ENCODE measurements around the gene CBX1.
"Not testable (repeated sequence)": the region's sequence is repeated elsewhere in the genome, so short reads cannot be mapped to it uniquely, and the experiment has no call there.

The CBX1 gene

GRCh38 chr17:48048384-48049126, 52.7 kb downstream of the CBX1 start:
- peak; percentile 81 for DNase-seq

GRCh38 chr17:48047741-48048383, 53.4 kb downstream of the CBX1 start, which contains the start of gene NFE2L1:
Gene NFE2L1 (plus strand): TSS chr17:48048359. CDS start chr17:48051119, 2,760 bp downstream.
- DNase-seq = peak; percentile 99

GRCh38 chr17:48047113-48047740, 54.1 kb downstream of the CBX1 start:
- DNase-seq = no peak

DNA sequence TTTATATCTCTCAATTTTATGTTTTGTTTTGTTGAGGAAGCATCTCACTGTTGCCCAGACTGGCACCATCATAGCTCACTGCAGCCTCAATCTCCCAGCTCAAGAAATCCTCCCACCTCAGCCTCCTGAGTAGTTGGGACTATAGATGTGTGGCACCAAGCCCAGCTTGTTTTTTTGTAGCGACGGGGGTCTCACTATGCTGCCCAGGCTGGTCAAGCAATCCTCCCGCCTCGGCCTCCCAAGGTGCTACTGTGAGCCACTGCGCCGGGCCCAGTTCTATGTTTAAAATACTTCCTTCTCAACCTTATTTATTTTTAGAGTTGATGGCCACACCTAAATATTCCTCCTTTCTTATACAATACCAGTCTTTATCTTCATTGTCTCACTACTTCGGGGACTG, 55.0 kb downstream of the CBX1 start:
- DNase-seq = no peak

- no peak for DNase-seq
Observed at GRCh38 chr17:48045316-48046001, 55.8 kb downstream of the CBX1 start.

GRCh38 chr17:48044851-48045250, 56.4 kb downstream of the CBX1 start:
- no peak for DNase-seq

DNA sequence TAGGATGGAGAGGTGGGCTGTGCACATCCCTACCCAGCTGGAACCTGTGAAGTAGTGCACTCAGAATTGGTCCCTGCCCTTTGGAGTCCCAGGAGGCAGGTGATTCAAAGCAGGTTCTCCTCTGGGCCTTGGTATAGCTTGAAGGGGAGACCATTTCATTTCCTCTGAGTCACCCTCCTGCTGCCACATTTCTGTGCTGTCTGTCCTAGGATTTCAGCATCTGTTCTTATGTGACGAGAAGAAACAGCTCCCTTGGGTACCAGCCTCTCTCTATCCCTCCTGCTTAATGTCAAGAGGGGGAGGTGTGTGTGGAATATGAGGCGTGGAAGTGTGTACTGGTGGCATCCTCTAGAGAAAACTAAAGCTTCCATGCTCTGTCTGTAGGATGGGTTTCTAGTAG, 58.1 kb downstream of the CBX1 start:
- no peak for DNase-seq

- DNase-seq = no peak
Observed at GRCh38 chr17:48038687-48039086, 62.6 kb downstream of the CBX1 start.

GRCh38 chr17:48037838-48038323, 63.4 kb downstream of the CBX1 start:
- no peak for DNase-seq

DNA sequence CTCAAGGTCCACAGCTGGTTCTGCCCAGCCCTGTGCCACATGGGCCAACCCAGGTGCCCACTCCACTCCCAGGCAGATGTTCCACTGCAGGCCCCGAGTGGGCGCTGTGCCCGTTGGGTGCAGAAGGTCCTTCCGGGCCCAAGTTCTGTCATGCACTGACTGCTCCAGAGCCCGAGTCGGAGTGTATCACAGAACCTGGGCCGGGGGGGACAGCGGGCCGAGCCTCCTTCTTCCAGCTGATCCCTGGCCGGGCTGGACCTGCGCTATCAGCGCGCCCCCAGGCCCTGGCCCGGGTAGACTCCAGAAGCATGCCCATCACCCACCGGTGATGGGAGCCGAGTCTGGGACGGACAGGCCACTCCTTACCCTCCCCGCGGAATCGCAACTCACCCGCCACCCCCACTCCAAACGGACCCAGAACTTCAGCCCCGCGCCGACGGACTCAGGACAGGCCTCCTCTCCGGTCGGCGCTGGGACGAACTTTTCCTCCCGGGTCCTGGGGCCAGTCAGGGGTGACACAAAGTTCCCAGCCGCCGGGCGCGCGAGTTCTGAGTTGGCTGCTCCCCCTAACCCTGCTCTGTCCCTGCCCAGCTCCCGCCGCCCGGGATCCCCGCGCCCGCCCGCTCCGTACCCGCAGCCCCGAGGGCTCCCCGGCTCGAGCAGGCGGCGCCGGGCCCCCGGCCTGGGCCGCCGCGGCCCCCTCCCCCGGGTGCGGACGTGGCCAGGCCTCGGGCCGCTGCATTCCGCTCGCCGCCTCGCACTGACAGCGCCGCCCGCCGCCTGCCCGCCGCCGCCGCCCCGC, 64.0 kb downstream of the CBX1 start, which contains the start of gene COPZ2:
COPZ2 (minus strand) TSS at position 762 of the 802 bp plus-strand sequence; CDS start at position 742, 20 bp downstream.
- no peak for DNase-seq

DNA sequence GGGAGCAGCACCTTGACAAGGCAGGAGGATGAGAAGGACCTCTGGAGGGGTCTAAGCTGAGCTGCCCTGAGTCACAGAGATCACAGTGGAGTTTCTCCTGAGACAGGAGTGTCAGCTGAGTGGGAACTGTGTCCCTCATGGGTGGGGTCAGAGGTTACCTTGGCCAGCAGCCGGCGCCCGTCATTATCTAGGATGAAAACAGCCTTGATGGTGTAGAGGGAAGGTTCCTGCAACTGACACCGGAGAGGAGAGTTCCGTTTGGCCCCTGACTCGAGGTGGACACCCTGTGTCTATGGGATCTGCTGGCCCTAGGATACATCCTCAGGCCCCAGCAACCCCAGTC, 64.6 kb downstream of the CBX1 start:
- DNase-seq = no peak

- DNase-seq = not testable (repeated sequence)
Observed at GRCh38 chr17:48034734-48035133, 66.5 kb downstream of the CBX1 start.

- DNase-seq = no peak
Observed at GRCh38 chr17:48031966-48032365, 69.3 kb downstream of the CBX1 start.

- no peak for DNase-seq
Observed at GRCh38 chr17:48030531-48030930, 70.7 kb downstream of the CBX1 start.

DNA sequence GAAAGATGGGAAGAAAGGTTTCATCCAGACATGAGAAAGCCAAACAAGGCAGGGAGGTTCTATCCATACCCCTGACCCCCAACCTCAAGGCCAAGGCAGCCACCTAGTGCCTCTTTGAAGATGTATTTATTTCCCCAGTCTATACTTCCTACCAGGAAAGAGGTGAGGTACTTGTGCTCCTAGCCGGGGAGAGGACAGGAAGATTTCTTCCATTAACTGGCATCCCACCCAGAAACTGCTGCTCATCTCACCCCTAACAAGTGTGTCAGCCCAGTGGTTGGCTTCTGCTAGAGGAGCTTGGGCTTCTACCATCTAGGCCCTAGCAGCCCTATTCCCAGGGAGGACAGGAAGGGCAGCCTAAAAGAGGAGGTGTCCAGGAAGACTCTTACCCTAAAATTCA, 72.5 kb downstream of the CBX1 start:
- DNase-seq = no peak

DNA sequence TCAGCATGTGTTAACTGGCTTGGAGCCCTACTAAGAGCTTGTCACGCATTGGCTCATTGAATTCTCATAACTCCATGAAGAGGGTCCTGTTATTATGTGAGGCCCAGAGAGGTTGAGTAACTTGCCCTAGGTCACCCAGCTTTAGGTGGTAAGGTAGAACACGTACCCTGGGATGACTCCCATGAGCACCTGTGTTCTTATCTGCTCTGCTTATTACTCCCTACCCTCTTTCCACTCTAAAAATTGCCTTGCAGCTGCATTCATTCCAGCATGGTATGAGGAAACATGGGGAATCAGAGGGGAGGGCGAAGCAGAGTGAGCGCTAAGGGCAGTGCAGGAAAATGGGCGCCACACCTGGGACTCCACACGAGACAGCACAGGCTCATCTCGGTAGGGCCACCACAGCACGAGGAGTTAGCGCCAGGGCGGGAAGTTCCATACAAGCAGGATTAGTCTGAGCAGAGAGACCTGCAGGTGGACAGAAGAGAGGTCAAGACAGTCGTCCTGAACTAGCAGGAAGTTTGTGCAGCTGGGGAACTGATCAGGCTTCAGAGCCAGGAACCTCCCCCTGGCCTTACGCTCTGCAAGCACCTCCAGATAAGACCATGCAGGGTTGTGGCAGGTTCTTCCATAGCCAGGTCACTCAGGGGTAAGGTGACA, 73.8 kb downstream of the CBX1 start:
- DNase-seq = no peak

DNA sequence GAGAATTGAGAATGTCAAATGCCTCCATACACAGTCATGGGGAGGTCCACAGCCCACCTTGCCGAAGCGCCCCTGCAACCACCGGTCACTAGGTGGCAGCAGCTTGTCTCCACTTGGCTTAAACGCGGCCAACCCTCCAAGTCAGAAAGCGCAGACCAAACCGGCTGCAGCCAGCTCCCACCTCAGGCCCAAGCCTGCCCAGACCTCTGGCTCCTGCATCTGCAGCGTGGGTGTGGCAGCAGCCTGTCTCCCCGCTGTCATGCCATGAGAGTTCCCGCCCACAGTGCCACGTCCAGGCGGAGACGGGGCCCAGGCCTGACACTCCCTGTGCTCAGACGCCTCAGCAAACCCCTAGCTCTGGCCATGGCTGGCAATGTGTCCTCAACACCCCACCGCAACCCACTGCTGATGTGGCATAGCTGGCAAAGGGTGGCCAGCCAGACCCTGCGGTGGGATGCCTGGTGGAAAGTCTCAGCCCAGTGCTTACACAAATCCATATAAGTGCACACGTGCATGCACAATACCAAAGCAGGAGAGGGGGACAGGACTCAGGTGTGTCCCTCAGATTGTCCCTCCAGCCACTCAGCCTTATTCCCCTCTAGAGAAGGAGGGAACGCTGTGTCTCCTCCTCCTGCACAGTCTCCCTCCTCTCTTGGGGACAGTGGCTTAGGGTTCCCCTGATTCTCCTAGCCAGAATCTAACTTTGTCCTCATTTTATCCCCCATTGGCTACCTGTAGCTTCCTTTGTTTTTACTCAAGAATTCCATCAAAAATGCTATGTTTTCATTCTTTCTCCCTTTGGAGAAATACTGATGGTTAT, 74.6 kb downstream of the CBX1 start:
- peak; percentile 88 for DNase-seq

GRCh38 chr17:48025904-48026501, 75.3 kb downstream of the CBX1 start:
- DNase-seq = no peak

- DNase-seq = peak; percentile 93
Observed at GRCh38 chr17:48025040-48025903, 76.0 kb downstream of the CBX1 start.
